GM21717 (cell line): Measurements from ENCODE around the gene ZNF853.
"Not testable (repeated sequence)": the region's sequence is repeated elsewhere in the genome, so short reads cannot be mapped to it uniquely, and the experiment has no call there.

Experiments
- ATAC-seq: cut with Tn5 transposase; IDR thresholded peaks from one replicate; pipeline ENCODE4 v1.9.1; 2021; ENCODE audit warnings: mild to moderate bottlenecking, moderate library complexity; ENCODE audit not compliant: unreplicated experiment

ZNF853 gene

DNA sequence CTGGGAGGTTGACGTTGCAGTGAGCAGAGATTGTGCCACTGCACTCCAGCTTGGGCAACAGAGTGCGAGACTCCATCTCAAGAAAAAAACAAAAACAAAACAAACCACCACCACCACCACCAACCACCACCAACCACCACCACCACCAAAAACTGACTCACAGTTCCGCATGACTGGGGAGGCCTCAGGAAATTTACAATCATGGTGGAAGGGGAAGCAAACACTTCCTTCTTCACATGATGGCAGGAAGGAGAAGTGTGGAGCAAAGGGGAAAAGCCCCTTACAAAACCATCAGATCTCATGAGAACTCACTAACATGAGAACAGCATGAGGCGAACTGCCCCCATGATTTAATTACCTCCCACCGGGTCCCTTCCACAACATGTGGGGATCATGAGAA lies 19.6 kb downstream of the ZNF853 start:
- ATAC-seq: not testable (repeated sequence)

DNA sequence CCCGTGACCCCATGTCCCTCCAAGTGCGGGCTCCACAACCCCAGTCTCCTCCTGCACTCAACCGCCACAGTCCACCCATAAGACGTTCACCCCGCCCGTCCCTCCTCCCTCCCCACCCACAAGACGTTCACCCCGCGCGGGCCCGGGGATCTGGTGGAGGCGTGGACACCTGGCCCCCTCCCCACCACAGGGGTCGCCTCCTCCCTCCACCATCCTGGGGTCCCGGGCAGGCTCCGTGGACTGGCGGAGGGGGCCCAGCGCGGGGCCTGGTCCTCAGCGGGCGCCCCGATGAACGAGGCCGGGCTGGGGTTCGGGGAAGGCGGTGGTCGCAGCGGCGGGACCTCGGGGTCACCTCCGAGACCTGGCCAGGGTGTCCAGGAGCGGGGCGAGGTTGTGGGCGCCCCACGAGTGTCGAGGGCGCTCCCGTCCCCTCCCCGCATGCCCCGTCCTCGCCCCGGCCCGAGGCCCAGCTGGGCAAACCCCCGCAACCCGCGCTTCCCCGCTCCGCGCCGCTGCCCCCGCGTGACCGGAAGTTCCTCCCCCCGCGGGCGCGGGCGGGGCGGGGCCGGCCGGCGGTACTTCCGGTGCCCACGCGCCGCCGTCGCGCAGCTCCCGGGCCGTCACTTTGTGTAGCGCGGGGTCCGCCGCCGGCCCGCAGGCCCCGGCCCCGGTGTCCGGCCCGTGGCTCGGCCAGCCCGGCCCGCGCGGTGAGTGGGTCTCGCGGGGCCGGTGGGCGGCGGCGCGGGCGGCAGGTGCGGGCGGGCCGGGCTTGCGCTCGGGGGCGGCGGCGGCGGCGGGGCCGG lies 21.5 kb downstream of the ZNF853 start, which contains the start of gene ZNF316:
Gene ZNF316, plus strand, starts transcription at position 578 of the 803 bp plus-strand sequence. CDS start 5,092 bp downstream, outside the sequence.
- peak; percentile 59 for ATAC-seq

DNA sequence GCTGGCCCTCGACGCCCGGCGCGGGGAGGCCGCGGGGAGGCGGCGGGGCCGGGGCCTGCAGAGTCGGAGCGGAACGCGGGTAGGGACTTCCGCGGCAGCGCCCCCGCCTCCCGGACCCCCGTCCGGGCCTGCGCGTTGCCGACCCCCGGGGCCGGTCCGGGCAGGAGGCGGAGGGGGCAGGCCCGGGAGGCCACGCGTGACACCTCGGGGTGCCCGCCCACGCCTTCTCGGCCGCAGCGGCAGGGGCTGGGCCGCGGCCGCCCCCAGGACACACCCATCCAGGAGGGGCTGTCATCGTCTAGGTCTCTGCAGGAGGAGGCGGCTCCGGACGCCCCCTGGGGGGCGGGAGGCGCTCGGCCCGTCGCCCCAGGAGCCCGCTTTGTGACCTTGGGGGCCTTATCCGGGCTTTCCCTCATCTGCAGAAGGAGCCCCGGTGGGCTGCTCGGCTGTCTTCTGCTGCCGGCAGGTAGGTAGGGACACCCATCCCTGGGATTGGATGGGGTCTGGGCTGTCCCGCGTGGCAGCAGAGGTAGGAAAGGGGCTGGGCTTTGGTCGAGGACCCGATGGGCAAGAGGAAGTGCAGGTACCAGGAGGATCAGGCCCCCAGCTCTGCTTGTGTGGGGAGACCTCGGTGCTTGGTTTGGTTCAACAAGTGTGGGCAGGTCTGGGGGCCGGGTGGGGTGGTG lies 22.3 kb downstream of the ZNF853 start:
- peak; percentile 71 for ATAC-seq

DNA sequence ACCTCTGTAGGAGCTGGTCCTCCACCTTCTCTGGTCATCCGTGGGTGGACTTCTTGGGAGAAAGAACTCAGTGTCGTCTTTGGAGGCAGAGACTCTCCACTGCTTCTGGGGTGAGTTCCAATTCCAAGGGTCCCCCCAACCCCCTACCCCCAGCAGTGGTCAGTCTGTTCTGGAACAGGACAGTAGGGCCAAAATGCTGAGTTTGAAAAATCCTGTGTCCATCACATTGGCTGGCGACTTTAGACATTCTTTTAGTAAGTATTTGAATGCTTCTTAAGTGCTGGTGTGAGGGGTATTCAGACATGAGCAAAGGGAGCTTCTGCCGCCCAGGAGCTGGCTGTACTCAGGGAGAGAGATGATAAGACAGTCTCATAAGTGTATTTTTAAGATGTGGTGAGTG lies 23.6 kb downstream of the ZNF853 start:
- ATAC-seq: no peak

DNA sequence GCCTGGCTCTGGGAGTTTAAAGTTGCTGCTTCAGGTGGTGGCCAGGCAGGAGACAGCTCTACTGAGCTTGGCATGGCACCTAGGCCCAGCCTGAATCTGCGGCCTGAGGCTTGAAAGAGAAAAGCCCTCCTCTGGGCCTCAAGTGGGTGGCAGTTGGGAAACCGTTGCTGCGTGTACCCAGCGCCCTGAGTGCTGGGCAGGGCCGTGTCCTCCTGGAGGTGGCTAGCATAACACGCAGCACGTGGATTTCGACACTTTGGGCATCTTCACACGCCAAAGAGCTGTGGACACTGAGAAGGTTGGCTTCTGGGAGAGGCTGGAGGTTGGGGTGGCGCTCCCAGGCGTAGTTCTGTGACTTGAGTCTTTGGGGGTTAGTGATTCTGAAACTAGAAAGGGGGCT lies 24.2 kb downstream of the ZNF853 start:
- no peak for ATAC-seq

- no peak for ATAC-seq
Measured at GRCh38 chr7:6640246-6640721, 24.9 kb downstream of the ZNF853 start.

GRCh38 chr7:6641305-6642035 lies 26.1 kb downstream of the ZNF853 start:
- ATAC-seq: no peak

GRCh38 chr7:6642239-6642839 lies 26.9 kb downstream of the ZNF853 start:
- ATAC-seq: no peak

DNA sequence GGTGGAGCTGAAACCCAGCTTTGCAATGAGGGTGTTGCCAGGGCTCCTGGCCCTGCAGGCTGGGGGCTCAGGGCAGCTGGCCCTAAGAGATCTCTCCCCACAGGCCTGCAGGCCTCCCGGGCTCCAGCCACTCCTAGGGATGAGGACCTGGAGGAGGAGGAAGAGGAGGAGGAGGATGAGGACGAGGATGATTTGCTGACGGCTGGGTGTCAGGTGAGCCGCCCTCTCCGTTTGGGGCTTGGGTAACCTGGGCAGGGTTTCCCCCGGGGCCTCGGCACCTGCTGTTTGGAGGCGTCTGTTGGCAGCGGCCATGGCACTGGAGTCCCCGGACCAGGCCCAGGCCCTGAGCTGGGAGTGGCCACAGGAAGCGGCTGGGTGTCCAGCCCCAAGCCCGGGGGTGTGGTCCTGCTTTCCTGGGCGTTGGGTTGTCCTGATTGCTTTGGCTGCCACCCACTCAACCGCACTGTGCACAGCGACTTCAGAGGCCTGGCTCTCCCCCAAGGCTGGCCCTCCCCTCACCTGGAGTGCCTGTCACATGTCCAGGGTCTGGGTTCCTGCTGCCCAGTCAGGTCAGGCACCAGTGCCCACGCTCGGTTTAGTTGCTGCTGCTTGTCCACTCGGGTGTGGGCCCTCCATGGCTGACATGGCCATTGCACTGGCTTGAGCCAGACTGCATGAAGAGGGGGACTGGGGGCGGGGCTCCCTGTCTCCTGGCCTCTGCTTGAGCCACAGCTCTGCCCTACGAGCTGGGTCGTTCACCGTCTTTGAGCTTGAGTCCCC lies 27.6 kb downstream of the ZNF853 start:
- ATAC-seq: no peak

DNA sequence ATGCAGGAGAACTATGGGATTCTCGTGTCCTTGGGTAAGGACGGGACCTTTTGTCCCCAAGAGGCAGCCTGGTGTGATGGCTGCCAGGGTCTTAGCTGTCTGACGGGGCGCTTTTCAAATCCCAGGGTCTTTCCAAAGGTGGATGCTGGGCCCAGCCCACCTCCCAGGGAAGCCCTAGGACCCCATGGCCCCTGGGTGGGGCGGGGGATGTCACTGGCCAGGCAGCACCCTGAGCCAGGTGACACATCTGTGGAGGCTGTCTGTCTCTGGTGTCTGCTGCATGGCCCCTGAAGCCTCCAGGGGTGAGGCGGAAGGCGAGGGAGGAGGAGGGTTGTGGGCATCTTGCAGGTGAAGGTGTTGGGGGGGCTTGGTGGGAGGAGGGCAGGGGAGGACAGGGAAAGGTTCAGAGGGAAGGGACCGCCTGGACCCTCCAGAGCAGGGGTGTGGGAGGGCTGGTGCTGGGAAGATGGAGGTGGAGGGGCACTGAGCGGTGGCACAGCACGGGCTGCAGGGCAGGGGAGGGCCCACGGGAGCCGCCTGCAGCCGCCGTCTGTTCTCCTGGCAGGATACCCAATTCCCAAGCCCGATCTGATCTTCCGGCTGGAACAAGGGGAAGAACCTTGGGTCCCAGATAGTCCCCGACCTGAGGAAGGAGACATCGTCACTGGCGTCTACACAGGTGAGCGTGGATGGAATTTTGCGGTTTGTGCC lies 28.7 kb downstream of the ZNF853 start:
- ATAC-seq: no peak

DNA sequence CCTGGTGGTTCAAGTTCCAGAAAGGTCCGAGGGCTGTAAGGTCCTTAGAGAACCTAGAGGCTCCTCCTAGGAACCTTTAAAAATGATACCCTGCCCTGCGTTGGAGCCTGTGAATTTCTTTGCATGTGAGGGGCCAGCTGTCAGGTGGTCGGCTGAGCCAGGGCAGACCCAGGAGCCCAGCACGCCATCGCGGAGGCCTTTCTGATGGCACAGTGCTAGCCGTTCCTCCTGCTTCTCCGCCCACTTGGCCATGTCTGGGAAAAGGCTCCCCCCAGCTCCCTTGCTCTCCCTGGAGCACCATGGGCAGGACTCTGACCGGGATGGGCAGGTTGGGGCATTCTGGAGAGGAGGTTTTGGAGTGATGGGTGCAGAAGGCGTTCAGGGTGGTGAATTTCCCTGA lies 29.3 kb downstream of the ZNF853 start:
- ATAC-seq: no peak

- no peak for ATAC-seq
Measured at GRCh38 chr7:6646465-6646864, 31.1 kb downstream of the ZNF853 start.

DNA sequence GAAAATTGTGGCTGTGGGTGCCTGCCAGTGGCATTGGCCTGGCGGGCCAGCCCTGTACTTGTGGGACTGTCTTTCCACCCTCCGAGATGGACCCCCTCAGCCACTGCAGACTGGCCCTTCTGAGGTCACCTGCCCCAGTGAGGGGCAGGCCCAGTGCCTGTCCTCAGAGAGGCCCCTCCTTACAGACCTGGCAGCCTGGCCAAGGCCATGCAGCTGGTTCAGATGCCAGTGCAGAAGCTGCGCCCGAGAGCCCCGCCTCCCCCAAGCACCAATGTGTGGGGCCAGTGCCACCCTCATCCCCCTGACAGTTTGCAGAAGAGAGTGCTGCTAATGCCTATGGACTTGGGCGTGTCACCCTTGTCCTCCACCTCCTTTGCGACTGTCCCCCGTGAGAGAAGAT lies 31.7 kb downstream of the ZNF853 start:
- no peak for ATAC-seq

GRCh38 chr7:6647541-6647940 lies 32.1 kb downstream of the ZNF853 start:
- ATAC-seq: no peak

- ATAC-seq: no peak
Measured at GRCh38 chr7:6648066-6648814, 32.8 kb downstream of the ZNF853 start.

- no peak for ATAC-seq
Measured at GRCh38 chr7:6648815-6649104, 33.4 kb downstream of the ZNF853 start.

DNA sequence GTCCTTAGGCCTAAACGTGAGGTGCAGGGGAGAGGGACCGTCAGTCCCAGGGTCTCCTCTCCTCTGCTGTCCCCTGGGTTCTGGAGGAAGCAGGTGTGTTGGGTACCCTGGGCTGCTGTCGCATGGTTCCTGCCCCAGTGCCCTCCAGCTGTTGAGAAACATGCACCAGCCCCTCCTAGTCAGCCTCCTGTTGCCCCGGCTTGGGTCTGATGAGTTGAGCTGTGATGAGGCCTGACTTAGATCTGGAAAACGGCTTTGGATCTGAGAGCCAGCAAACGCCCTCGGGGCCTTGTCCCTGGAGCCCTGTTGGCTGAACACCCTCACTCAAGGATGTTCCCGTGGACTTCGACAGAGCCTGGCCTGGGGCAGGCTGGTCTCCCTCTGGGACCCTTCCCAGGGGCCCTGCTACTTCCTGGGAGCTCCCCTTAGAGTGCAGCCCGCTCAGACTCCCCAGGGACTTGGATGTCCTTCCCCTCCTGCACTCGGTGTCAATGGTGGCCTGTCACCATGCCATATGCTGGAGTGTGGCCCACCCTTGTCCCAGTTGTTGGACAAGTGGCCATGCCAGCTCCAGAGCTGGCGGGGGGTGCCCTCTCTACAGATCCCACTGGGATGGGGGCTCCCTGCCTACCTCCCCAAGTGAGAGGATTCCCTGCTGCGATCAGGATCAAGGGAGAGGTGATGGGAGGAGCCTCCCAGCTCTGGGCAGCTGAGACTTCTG lies 34.0 kb downstream of the ZNF853 start:
- no peak for ATAC-seq

- no peak for ATAC-seq
Measured at GRCh38 chr7:6650086-6650485, 34.7 kb downstream of the ZNF853 start.
